Tibial nerve (tissue), 3 donors: ENCODE data around the gene ODR4.
"Not testable (repeated sequence)": the region's sequence is repeated elsewhere in the genome, so short reads cannot be mapped to it uniquely, and the experiment has no call there.

Experiments
- EP300 ChIP-seq, 2 donors: sonication (generic); formaldehyde crosslinking; IDR thresholded peaks; one replicate each; pipeline ENCODE4 v1.6.1; 2017; ENCODE audit warnings: antibody characterized with exemption in 2 of 2, mild to moderate bottlenecking in 1 of 2
- POLR2A ChIP-seq, 2 donors: fragments of 450-650 bp; IDR thresholded peaks; one replicate each; pipeline ENCODE4 v1.6.1; 2017; ENCODE audit warnings: antibody characterized with exemption in 2 of 2, mild to moderate bottlenecking in 2 of 2, moderate library complexity in 2 of 2

DNA sequence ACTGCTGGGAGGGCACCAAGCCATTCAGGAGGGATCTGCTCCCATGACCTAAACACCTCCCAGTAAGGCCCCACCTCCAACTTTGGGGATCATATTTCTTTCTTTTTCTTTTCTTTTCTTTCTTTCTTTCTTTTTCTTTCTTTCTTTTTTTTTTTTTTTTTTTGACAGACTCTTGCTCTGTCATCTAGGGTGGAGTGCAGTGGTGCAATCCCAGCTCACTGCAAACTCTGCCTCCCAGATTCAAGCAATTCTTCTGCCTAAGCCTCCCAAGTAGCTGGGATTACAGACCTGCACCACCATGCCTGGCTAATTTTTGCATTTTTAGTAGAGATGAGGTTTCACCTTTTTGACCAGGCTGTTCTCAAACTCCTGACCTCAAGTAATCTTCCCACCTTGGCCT lies 89.9 kb downstream of the ODR4 start:
- not testable (repeated sequence) for TF ChIP-seq POLR2A, EP300 (IDR thresholded peaks at IDR 0.05)
